Stimulated activated CD8-positive, alpha-beta memory T cell treated with anti-CD3 and anti-CD28 coated beads, Interleukin-4, amount 100 ng/mL, for 4 hours (primary cell): ENCODE measurements around the gene GGA1.

ENCODE experiments used
- DNase-seq, 2 donors: peaks; one replicate each; pipeline ENCODE4 v3.0.0-alpha.2; 2020; ENCODE audit warnings: low read depth in 2 of 2, low spot score in 1 of 2

GGA1 gene

GRCh38 chr22:37630839-37631435 is 22.3 kb downstream of the GGA1 start:
- DNase-seq = no peak

- DNase-seq = no peak
Observed at GRCh38 chr22:37631448-37632173, 23.0 kb downstream of the GGA1 start.

- no peak for DNase-seq
Observed at GRCh38 chr22:37632174-37633088, 23.8 kb downstream of the GGA1 start.

- no peak for DNase-seq
Observed at GRCh38 chr22:37633089-37633624, 24.5 kb downstream of the GGA1 start.

GRCh38 chr22:37633625-37634416 is 25.2 kb downstream of the GGA1 start:
- DNase-seq = peak in 1 of 2 donors; percentile 28

- no peak for DNase-seq
Observed at GRCh38 chr22:37634417-37634924, 25.8 kb downstream of the GGA1 start.

GRCh38 chr22:37635157-37635556 is 26.5 kb downstream of the GGA1 start:
- DNase-seq = no peak

- no peak for DNase-seq
Observed at GRCh38 chr22:37636186-37636948, 27.7 kb downstream of the GGA1 start.

GRCh38 chr22:37636949-37637273 is 28.3 kb downstream of the GGA1 start:
- no peak for DNase-seq

- no peak for DNase-seq
Observed at GRCh38 chr22:37638391-37639069, 29.9 kb downstream of the GGA1 start.

- no peak for DNase-seq
Observed at GRCh38 chr22:37639070-37639760, 30.6 kb downstream of the GGA1 start, which contains the start of gene SH3BP1. Gene SH3BP1 (plus strand): TSS chr22:37639669. CDS start chr22:37639788, 119 bp downstream.

GRCh38 chr22:37639771-37640590 is 31.3 kb downstream of the GGA1 start:
- DNase-seq = no peak

GRCh38 chr22:37640591-37641560 is 32.2 kb downstream of the GGA1 start:
- no peak for DNase-seq

GRCh38 chr22:37641561-37641949 is 32.9 kb downstream of the GGA1 start:
- no peak for DNase-seq

- peak; percentile 63 to 89 for DNase-seq
Observed at GRCh38 chr22:37643225-37643847, 34.7 kb downstream of the GGA1 start.

- DNase-seq = no peak
Observed at GRCh38 chr22:37647317-37647716, 38.7 kb downstream of the GGA1 start.
